Measurements from ENCODE around the gene MRPS34. TPM values are rescaled to one million over a fixed set of nuclear protein-coding genes. Genes with fewer than 3 reads are reported as not detected.
"Not testable (repeated sequence)": the region's sequence is repeated elsewhere in the genome, so short reads cannot be mapped to it uniquely, and the experiment has no call there.

The MRPS34 gene
- total RNA-seq, 1 donor from 2014 or later: 71.3 TPM

- H3K36me3 ChIP-seq (ENCODE audit: control insufficient read depth, insufficient read depth, low read length): peaks cover 10% of the 10 kb centered on the region
- TF ChIP-seq CTCF (IDR thresholded peaks at IDR 0.05; ENCODE audit: insufficient read depth, low read length, severe bottlenecking): no peak
- no peak overlapping the region for H3K4me3 ChIP-seq (ENCODE audit: low read depth, low read length)
- DNase-seq (ENCODE audit: low read depth): no peak
- no peaks in the 10 kb centered on the region for H3K27me3 ChIP-seq (ENCODE audit: control insufficient read depth, insufficient read depth, low read length)
- no peak for FAIRE-seq
Measured at GRCh38 chr16:1807626-1808025, 34.7 kb upstream of the MRPS34 start.

- FAIRE-seq (no peak), DNase-seq (ENCODE audit: low read depth) (no peak)
- TF ChIP-seq CTCF (IDR thresholded peaks at IDR 0.05; ENCODE audit: insufficient read depth, low read length, severe bottlenecking): no peak
- Histone ChIP-seq H3K36me3 (ENCODE audit: control insufficient read depth, insufficient read depth, low read length) (no peaks in the 10 kb centered on the region), H3K4me3 (ENCODE audit: low read depth, low read length) (no peak overlapping the region), H3K27me3 (ENCODE audit: control insufficient read depth, insufficient read depth, low read length) (no peaks in the 10 kb centered on the region)
Measured at GRCh38 chr16:1800701-1801100, 27.8 kb upstream of the MRPS34 start.

DNA sequence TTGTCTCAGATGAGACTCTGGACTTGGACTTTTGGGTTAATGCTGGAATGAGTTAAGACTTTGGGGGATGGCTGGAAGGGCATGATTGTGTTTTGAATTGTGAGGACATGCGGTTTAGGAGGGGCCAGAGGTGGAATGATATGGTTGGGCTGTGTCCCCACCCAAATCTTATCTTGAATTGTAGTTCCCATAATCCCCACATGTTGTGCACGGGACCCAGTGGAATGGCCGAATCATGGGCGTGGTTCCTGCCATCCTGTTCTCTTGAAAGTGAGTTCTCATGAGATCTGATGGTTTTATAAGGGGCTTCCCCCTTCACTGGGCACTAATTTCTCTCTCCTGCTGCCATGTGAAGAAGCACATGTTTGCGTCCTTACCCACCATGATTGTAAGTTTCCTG is 26.3 kb upstream of the MRPS34 start:
- FAIRE-seq; H3K4me3 ChIP-seq (ENCODE audit: low read depth, low read length): not testable (repeated sequence)

GRCh38 chr16:1794908-1795666 is 22.2 kb upstream of the MRPS34 start:
- Histone ChIP-seq H3K36me3 (ENCODE audit: control insufficient read depth, insufficient read depth, low read length) (peaks cover 1% of the 10 kb centered on the region), H3K4me3 (ENCODE audit: low read depth, low read length) (no peak overlapping the region), H3K27me3 (ENCODE audit: control insufficient read depth, insufficient read depth, low read length) (no peaks in the 10 kb centered on the region)
- FAIRE-seq (no peak), DNase-seq (ENCODE audit: low read depth) (no peak)
- no peak for TF ChIP-seq CTCF (IDR thresholded peaks at IDR 0.05; ENCODE audit: insufficient read depth, low read length, severe bottlenecking)

More for the DNA sequence above, 26.3 kb upstream of the MRPS34 start:
- not testable (repeated sequence) for H3K36me3 ChIP-seq (ENCODE audit: control insufficient read depth, insufficient read depth, low read length); DNase-seq (ENCODE audit: low read depth); H3K27me3 ChIP-seq (ENCODE audit: control insufficient read depth, insufficient read depth, low read length)

DNA sequence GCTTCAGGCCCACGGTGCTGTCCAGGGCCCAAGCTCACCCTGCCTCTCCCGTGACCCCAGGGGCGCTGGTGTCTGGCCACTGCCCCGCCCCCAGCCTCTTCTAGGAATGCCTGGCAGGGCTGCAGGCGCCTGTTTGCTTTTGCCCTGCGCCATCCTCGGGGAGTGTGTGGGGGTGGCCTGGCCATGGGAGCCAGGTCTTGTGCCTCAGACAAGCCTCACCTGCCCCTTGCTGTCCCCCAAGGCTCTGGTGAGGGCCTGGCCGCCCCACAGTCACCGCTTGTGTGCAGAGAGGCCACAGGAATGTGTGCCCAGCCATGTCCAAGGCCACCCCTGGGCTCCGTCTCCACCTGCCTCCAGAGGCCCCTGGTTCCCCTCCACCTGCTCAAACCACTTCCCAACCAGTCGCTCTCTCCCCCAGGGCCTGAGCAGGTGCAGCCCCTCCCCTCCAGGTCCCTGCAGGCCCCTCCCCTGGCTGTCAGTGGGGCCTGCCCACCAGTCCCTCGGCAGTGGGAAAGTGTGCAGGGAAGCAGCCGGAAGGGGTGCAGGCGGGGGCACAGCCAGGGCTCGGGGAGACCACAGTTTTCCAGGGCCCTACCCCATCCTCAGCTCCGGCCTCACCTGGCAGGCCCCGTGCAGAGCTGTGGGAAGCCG is 21.4 kb upstream of the MRPS34 start:
- DNase-seq (ENCODE audit: low read depth) (no peak), FAIRE-seq (no peak)
- Histone ChIP-seq H3K36me3 (ENCODE audit: control insufficient read depth, insufficient read depth, low read length) (peaks cover 2% of the 10 kb centered on the region), H3K4me3 (ENCODE audit: low read depth, low read length) (no peak overlapping the region), H3K27me3 (ENCODE audit: control insufficient read depth, insufficient read depth, low read length) (no peaks in the 10 kb centered on the region)
- TF ChIP-seq CTCF (IDR thresholded peaks at IDR 0.05; ENCODE audit: insufficient read depth, low read length, severe bottlenecking): no peak

DNA sequence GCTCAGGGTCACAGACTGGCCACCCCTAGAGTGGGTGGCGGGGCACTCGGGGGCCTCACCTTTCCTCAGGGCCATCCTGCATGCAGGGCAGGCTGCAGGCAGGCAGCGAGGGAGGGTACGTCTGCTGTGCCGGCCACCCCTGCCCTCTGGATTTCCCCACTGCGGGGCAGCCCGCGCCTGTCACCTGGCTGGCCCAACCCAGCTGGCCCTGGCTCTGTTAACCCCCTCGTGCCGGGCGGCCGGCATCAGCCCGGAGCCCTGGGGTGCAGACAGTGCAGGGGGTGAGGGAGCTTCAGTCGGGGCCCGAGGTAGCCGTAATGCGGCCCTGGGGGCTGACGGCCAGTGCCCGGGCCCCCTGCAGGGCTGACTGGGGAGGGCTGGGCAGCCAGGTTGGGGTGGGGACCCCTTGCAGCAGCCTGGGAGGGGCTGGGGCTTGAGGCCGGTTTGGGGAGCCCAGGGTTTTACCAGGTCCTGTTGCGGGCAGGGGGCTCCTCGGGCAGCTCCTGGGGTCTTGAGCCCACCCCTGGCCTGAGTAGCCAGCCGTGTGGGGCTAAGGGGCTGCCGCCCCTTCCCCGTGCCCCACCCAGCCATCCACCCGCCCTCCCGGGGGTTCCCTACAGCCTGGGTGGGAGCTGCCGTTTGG is 20.8 kb upstream of the MRPS34 start, which contains the start of gene IGFALS:
IGFALS (minus strand) TSS at position 128 of the 643 bp plus-strand sequence; CDS start at position 75, 53 bp downstream.
- DNase-seq (ENCODE audit: low read depth): no peak
- TF ChIP-seq CTCF (IDR thresholded peaks at IDR 0.05; ENCODE audit: insufficient read depth, low read length, severe bottlenecking): no peak
- peaks cover 5% of the 10 kb centered on the region for H3K36me3 ChIP-seq (ENCODE audit: control insufficient read depth, insufficient read depth, low read length)
- H3K4me3 ChIP-seq (ENCODE audit: low read depth, low read length): no peak within 1 kb of the TSS
- H3K27me3 ChIP-seq (ENCODE audit: control insufficient read depth, insufficient read depth, low read length): no peaks in the 10 kb centered on the region
- no peak for FAIRE-seq
